ENCODE measurements around the gene PCDH1. TPM values are rescaled to one million over a fixed set of nuclear protein-coding genes. Genes with fewer than 3 reads are reported as not detected.

PCDH1 gene
- total and polyA plus RNA-seq, 2 of the 8 experiments (the other 6 are each of a cell fraction or from before 2014, with no cell fraction given) = 101 to 102 TPM

- Histone ChIP-seq H4K91ac (replicated peaks; ENCODE audit: insufficient read length, low read length) (no peak overlapping the region), H4K20me1 (replicated peaks in 1 of 2; ENCODE audit: control insufficient read depth in 1 of 2, insufficient read depth in 2 of 2, low read length in 2 of 2) (no peaks in the 10 kb centered on the region), H3K4me1 (replicated peaks in 1 of 4; ENCODE audit: control insufficient read depth in 3 of 4, insufficient read depth in 4 of 4, low read length in 3 of 4) (no peaks in the 10 kb centered on the region), H4K8ac (ENCODE audit: extremely low read depth, insufficient read depth, low read length) (no peak overlapping the region), H3K18ac (ENCODE audit: extremely low read depth, low read length) (no peak overlapping the region), H2BK12ac (ENCODE audit: low read depth, low read length) (no peak overlapping the region), H2BK15ac (ENCODE audit: low read length) (no peak overlapping the region), H3K14ac (ENCODE audit: insufficient read length) (no peak overlapping the region), H3K4me2 (ENCODE audit: insufficient read depth in 1 of 2, low read depth in 2 of 2, low read length in 2 of 2) (no peak overlapping the region), H3K23ac (ENCODE audit: insufficient read length) (no peak overlapping the region), H2BK20ac (ENCODE audit: low read length) (no peak overlapping the region), H2BK5ac (ENCODE audit: low read depth, low read length) (no peak overlapping the region), H3K4me3 (ENCODE audit: extremely low read depth in 1 of 4, insufficient read depth in 2 of 4, low read depth in 3 of 4, low read length in 4 of 4) (no peak overlapping the region), H2AFZ (ENCODE audit: low read length) (no peak overlapping the region), H3K9me3 (ENCODE audit: insufficient read depth in 2 of 2, low read depth in 1 of 2, low read length in 1 of 2) (no peaks in the 10 kb centered on the region), H3K9ac (replicated peaks in 1 of 4; ENCODE audit: extremely low read depth in 1 of 4, low read depth in 3 of 4, low read length in 3 of 4) (no peak overlapping the region), H3K79me2 (ENCODE audit: control insufficient read depth in 1 of 2, insufficient read depth in 2 of 2, low read length in 2 of 2) (no peaks in the 10 kb centered on the region), H4K5ac (ENCODE audit: insufficient read length, low read depth, low read length) (no peak overlapping the region), H3K23me2 (ENCODE audit: low read depth, low read length) (no peaks in the 10 kb centered on the region), H2BK120ac (replicated peaks; ENCODE audit: low read depth, low read length) (no peak overlapping the region), H3K4ac (replicated peaks; ENCODE audit: insufficient read length, low read depth, low read length) (no peak overlapping the region), H3K79me1 (ENCODE audit: low read depth, low read length) (no peaks in the 10 kb centered on the region), H3K36me3 (ENCODE audit: control insufficient read depth in 2 of 4, insufficient read depth in 4 of 4, low read length in 3 of 4) (no peaks in the 10 kb centered on the region), H2AK5ac (ENCODE audit: low read depth, low read length) (no peak overlapping the region), H3K56ac (replicated peaks; ENCODE audit: insufficient read length, low read depth, low read length) (no peak overlapping the region), H3K27ac (ENCODE audit: low read depth, low read length) (no peak overlapping the region), H3K27me3 (replicated peaks in 1 of 4; ENCODE audit: control insufficient read depth in 3 of 4, extremely low read depth in 1 of 4, insufficient read depth in 3 of 4, low read length in 3 of 4) (no peaks in the 10 kb centered on the region)
- WGBS, 2 experiments (ENCODE audit: extremely low coverage in 1 of 2, insufficient coverage in 1 of 2, insufficient read length in 1 of 2, insufficient replicate concordance in 2 of 2, low coverage in 1 of 2, low lambda C conversion rate in 2 of 2, missing lambda C conversion rate in 1 of 2) = 70% methylated on average over 3 of the region's 3 CpGs; no CpG with 5 or more reads in 1 of the 2 experiments
- no peak for FAIRE-seq
- no peak for DNase-seq (ENCODE audit: low read depth in 1 of 2, low spot score in 2 of 2)
- POLR2A ChIA-PET (ENCODE audit: partially characterized antibody) = interaction anchor here (1.1 to 1.7 kb wide), 3 partner anchors 10 to 32 kb away, joined by 3 to 4 read pairs (median 3); no protein-coding TSS in a partner anchor
- CTCF ChIA-PET (ENCODE audit: partially characterized antibody) = interaction anchor here (0.8 to 6.2 kb wide), 22 partner anchors 10 to 1914 kb away, joined by 3 to 26 read pairs (median 4); partner anchors contain the start of genes DELE1 and PCDH1
- TF ChIP-seq CREB1 (IDR thresholded peaks at IDR 0.05) (no peak), RAD21 (IDR thresholded peaks at IDR 0.05 in 1 of 2, conservative IDR thresholded peaks at IDR 0.05 in 1 of 2; ENCODE audit: low read depth in 2 of 2, low read length in 2 of 2) (peak; percentile 25 to 49; a peak in 3 of 4 replicates), BACH1 (IDR thresholded peaks at IDR 0.05; ENCODE audit: low read length) (no peak), CHD1 (IDR thresholded peaks at IDR 0.05; ENCODE audit: low read depth, low read length) (no peak), CBX5 (IDR thresholded peaks at IDR 0.05; ENCODE audit: low read depth, low read length) (no peak), POLR2A (IDR thresholded peaks at IDR 0.05; ENCODE audit: control extremely low read depth in 1 of 2, low read depth in 2 of 2, low read length in 2 of 2) (no peak)
Measured at GRCh38 chr5:141889282-141889871, 11.2 kb upstream of the PCDH1 start.

Data from H1 (cell line).